Measurements from ENCODE around the gene AEN.
"Not testable (repeated sequence)": the region's sequence is repeated elsewhere in the genome, so short reads cannot be mapped to it uniquely, and the experiment has no call there.

The AEN gene

GRCh38 chr15:88631464-88632028, 10.4 kb downstream of the AEN start:
- no peak for DNase-seq

- DNase-seq: not testable (repeated sequence)
Measured at GRCh38 chr15:88632797-88633196, 11.7 kb downstream of the AEN start.

- DNase-seq: no peak
Measured at GRCh38 chr15:88634449-88634848, 13.3 kb downstream of the AEN start.

- DNase-seq: peak; percentile 44
Measured at GRCh38 chr15:88635318-88635717, 14.2 kb downstream of the AEN start.

- peak; percentile 67 for DNase-seq
Measured at GRCh38 chr15:88636050-88636449, 14.9 kb downstream of the AEN start.

GRCh38 chr15:88636654-88637053, 15.5 kb downstream of the AEN start:
- DNase-seq: no peak

GRCh38 chr15:88637436-88637835, 16.3 kb downstream of the AEN start:
- DNase-seq: no peak

- DNase-seq: no peak
Measured at GRCh38 chr15:88637841-88638625, 16.9 kb downstream of the AEN start.

- DNase-seq: peak; percentile 97
Measured at GRCh38 chr15:88638626-88639372, 17.7 kb downstream of the AEN start, which contains the start of gene ISG20. ISG20 (plus strand) TSS chr15:88639016; CDS start chr15:88639367, 351 bp downstream.

GRCh38 chr15:88641959-88642452, 20.9 kb downstream of the AEN start:
- DNase-seq: no peak

GRCh38 chr15:88642514-88642913, 21.4 kb downstream of the AEN start:
- DNase-seq: not testable (repeated sequence)

GRCh38 chr15:88644741-88645140, 23.6 kb downstream of the AEN start:
- no peak for DNase-seq

GRCh38 chr15:88645171-88646087, 24.3 kb downstream of the AEN start:
- DNase-seq: no peak

- DNase-seq: no peak
Measured at GRCh38 chr15:88646088-88646405, 24.9 kb downstream of the AEN start.

- no peak for DNase-seq
Measured at GRCh38 chr15:88646951-88647350, 25.8 kb downstream of the AEN start.

- no peak for DNase-seq
Measured at GRCh38 chr15:88647351-88648105, 26.4 kb downstream of the AEN start.

- DNase-seq: peak; percentile 35
Measured at GRCh38 chr15:88648357-88649214, 27.4 kb downstream of the AEN start.

- DNase-seq: peak; percentile 85
Measured at GRCh38 chr15:88649286-88649733, 28.2 kb downstream of the AEN start.

- no peak for DNase-seq
Measured at GRCh38 chr15:88649753-88650551, 28.8 kb downstream of the AEN start.

- DNase-seq: no peak
Measured at GRCh38 chr15:88650556-88650955, 29.4 kb downstream of the AEN start.

Measured in activated CD4-positive, alpha-beta T cell treated with anti-CD3 and anti-CD28 coated beads for 48 hours (primary cell).